Activated T-helper 17 cell treated with anti-CD3 and anti-CD28 coated beads, Interleukin-2, amount 50 U/mL, for 72 hours (primary cell): ENCODE measurements around the gene SVIL. TPM values are rescaled to one million over a fixed set of nuclear protein-coding genes. Genes with fewer than 3 reads are reported as not detected.
"Not testable (repeated sequence)": the region's sequence is repeated elsewhere in the genome, so short reads cannot be mapped to it uniquely, and the experiment has no call there.

Experiments used
- ATAC-seq: fragments of 150-1000 bp; cut with Tn5 transposase; replicated peaks from 2 replicates; pipeline ENCODE4 v1.10.0; 2021; ENCODE audit warnings: mild to moderate bottlenecking, moderate library complexity
- H3K27ac Mint-ChIP-seq: one replicate; pipeline ENCODE4 v1.8.0; 2022; ENCODE audit warnings: mixed read lengths
- H3K27me3 Mint-ChIP-seq: one replicate; pipeline ENCODE4 v1.8.0; 2022; ENCODE audit warnings: mixed read lengths
- H3K36me3 Mint-ChIP-seq: one replicate; pipeline ENCODE4 v1.8.0; 2022; ENCODE audit warnings: low read depth, mild to moderate bottlenecking, mixed read lengths
- H3K4me1 Mint-ChIP-seq: one replicate; pipeline ENCODE4 v1.8.0; 2022; ENCODE audit warnings: mixed read lengths
- H3K4me3 Mint-ChIP-seq: one replicate; pipeline ENCODE4 v1.8.0; 2022; ENCODE audit warnings: mild to moderate bottlenecking, mixed read lengths
- H3K9me3 Mint-ChIP-seq: one replicate; pipeline ENCODE4 v1.8.0; 2022; ENCODE audit warnings: mixed read lengths
- total RNA-seq, 2 donors: library from RNA; stranded (reverse); gene quantifications; one replicate each; pipeline ENCODE4 v1.2.3, GENCODE V29; 2022

Gene SVIL
- total RNA-seq, 2 donors from 2014 or later, result 10.7 to 16.2 TPM

- Mint-ChIP-seq H3K4me1 (no peaks in the 10 kb centered on the region), H3K27me3 (no peaks in the 10 kb centered on the region), H3K4me3 (no peak overlapping the region), H3K36me3 (peaks cover 36% of the 10 kb centered on the region), H3K27ac (no peak overlapping the region), H3K9me3 (no peaks in the 10 kb centered on the region)
- no peak for ATAC-seq
Observed at GRCh38 chr10:29514306-29514705, 120.5 kb downstream of the SVIL start.

- Mint-ChIP-seq H3K27ac (no peak overlapping the region), H3K4me1 (no peaks in the 10 kb centered on the region), H3K9me3 (no peaks in the 10 kb centered on the region), H3K27me3 (no peaks in the 10 kb centered on the region), H3K36me3 (peaks cover 36% of the 10 kb centered on the region), H3K4me3 (no peak overlapping the region)
- no peak for ATAC-seq
Observed at GRCh38 chr10:29512425-29512974, 122.3 kb downstream of the SVIL start.

GRCh38 chr10:29511806-29512205 lies 123.0 kb downstream of the SVIL start:
- H3K9me3 Mint-ChIP-seq, H3K27ac Mint-ChIP-seq, H3K27me3 Mint-ChIP-seq, ATAC-seq, H3K4me3 Mint-ChIP-seq, H3K4me1 Mint-ChIP-seq: not testable (repeated sequence)
- H3K36me3 Mint-ChIP-seq, result peaks cover 38% of the 10 kb centered on the region

GRCh38 chr10:29510483-29511157 lies 124.2 kb downstream of the SVIL start:
- not testable (repeated sequence) for H3K27ac Mint-ChIP-seq, H3K4me1 Mint-ChIP-seq, H3K27me3 Mint-ChIP-seq, ATAC-seq, H3K4me3 Mint-ChIP-seq, H3K9me3 Mint-ChIP-seq
- H3K36me3 Mint-ChIP-seq, result peaks cover 36% of the 10 kb centered on the region

GRCh38 chr10:29508554-29509244 lies 126.1 kb downstream of the SVIL start:
- Mint-ChIP-seq H3K27ac (no peak overlapping the region), H3K4me3 (no peak overlapping the region), H3K27me3 (no peaks in the 10 kb centered on the region), H3K4me1 (no peaks in the 10 kb centered on the region), H3K36me3 (peaks cover 32% of the 10 kb centered on the region), H3K9me3 (no peaks in the 10 kb centered on the region)
- no peak for ATAC-seq

- H3K9me3 Mint-ChIP-seq, H3K27me3 Mint-ChIP-seq, H3K4me3 Mint-ChIP-seq, ATAC-seq, H3K27ac Mint-ChIP-seq, H3K4me1 Mint-ChIP-seq: not testable (repeated sequence)
- peaks cover 31% of the 10 kb centered on the region for H3K36me3 Mint-ChIP-seq
Observed at GRCh38 chr10:29507750-29508149, 127.0 kb downstream of the SVIL start.

GRCh38 chr10:29506324-29506921 lies 128.3 kb downstream of the SVIL start:
- not testable (repeated sequence) for H3K4me1 Mint-ChIP-seq, H3K4me3 Mint-ChIP-seq, H3K27me3 Mint-ChIP-seq, H3K9me3 Mint-ChIP-seq, H3K27ac Mint-ChIP-seq
- peaks cover 23% of the 10 kb centered on the region for H3K36me3 Mint-ChIP-seq
- peak; percentile 96 for ATAC-seq

- Mint-ChIP-seq H3K4me3 (no peak overlapping the region), H3K27me3 (no peaks in the 10 kb centered on the region), H3K9me3 (no peaks in the 10 kb centered on the region), H3K36me3 (peaks cover 20% of the 10 kb centered on the region), H3K4me1 (no peaks in the 10 kb centered on the region), H3K27ac (no peak overlapping the region)
- no peak for ATAC-seq
Observed at GRCh38 chr10:29502351-29502750, 132.4 kb downstream of the SVIL start.

- Mint-ChIP-seq H3K27ac (no peak overlapping the region), H3K9me3 (no peaks in the 10 kb centered on the region), H3K36me3 (peaks cover 25% of the 10 kb centered on the region)
Observed at GRCh38 chr10:29501692-29502091, 133.1 kb downstream of the SVIL start.

GRCh38 chr10:29499993-29500537 lies 134.7 kb downstream of the SVIL start:
- no peak overlapping the region for H3K27ac Mint-ChIP-seq
- no peaks in the 10 kb centered on the region for H3K4me1 Mint-ChIP-seq
- H3K4me3 Mint-ChIP-seq, result no peak overlapping the region
- no peaks in the 10 kb centered on the region for H3K9me3 Mint-ChIP-seq
- ATAC-seq, result no peak
- peaks cover 25% of the 10 kb centered on the region for H3K36me3 Mint-ChIP-seq
- H3K27me3 Mint-ChIP-seq, result no peaks in the 10 kb centered on the region

More at GRCh38 chr10:29501692-29502091, 133.1 kb downstream of the SVIL start:
- Mint-ChIP-seq H3K4me1 (no peaks in the 10 kb centered on the region), H3K27me3 (no peaks in the 10 kb centered on the region), H3K4me3 (no peak overlapping the region)
- no peak for ATAC-seq

- H3K27ac Mint-ChIP-seq, result no peak overlapping the region
- peak; percentile 84 for ATAC-seq
- peaks cover 48% of the 10 kb centered on the region for H3K36me3 Mint-ChIP-seq
- H3K4me3 Mint-ChIP-seq, result no peak overlapping the region
- H3K4me1 Mint-ChIP-seq, result no peaks in the 10 kb centered on the region
- H3K27me3 Mint-ChIP-seq, result no peaks in the 10 kb centered on the region
- no peaks in the 10 kb centered on the region for H3K9me3 Mint-ChIP-seq
Observed at GRCh38 chr10:29496341-29497162, 138.2 kb downstream of the SVIL start.

GRCh38 chr10:29495366-29495765 lies 139.4 kb downstream of the SVIL start:
- Mint-ChIP-seq H3K27ac (no peak overlapping the region), H3K36me3 (peaks cover 58% of the 10 kb centered on the region), H3K9me3 (no peaks in the 10 kb centered on the region), H3K4me3 (no peak overlapping the region), H3K4me1 (no peaks in the 10 kb centered on the region), H3K27me3 (no peaks in the 10 kb centered on the region)
- ATAC-seq, result no peak

- ATAC-seq, result no peak
- Mint-ChIP-seq H3K4me1 (no peaks in the 10 kb centered on the region), H3K4me3 (no peak overlapping the region), H3K27me3 (no peaks in the 10 kb centered on the region), H3K27ac (no peak overlapping the region), H3K9me3 (no peaks in the 10 kb centered on the region), H3K36me3 (peaks cover 68% of the 10 kb centered on the region)
Observed at GRCh38 chr10:29493697-29494096, 141.1 kb downstream of the SVIL start.

GRCh38 chr10:29492774-29493173 lies 142.0 kb downstream of the SVIL start:
- no peak for ATAC-seq
- Mint-ChIP-seq H3K27me3 (no peaks in the 10 kb centered on the region), H3K27ac (no peak overlapping the region), H3K4me1 (no peaks in the 10 kb centered on the region), H3K9me3 (no peaks in the 10 kb centered on the region), H3K36me3 (peaks cover 76% of the 10 kb centered on the region), H3K4me3 (no peak overlapping the region)
